Measurements from ENCODE around the gene NFIA.
"Not testable (repeated sequence)": the region's sequence is repeated elsewhere in the genome, so short reads cannot be mapped to it uniquely, and the experiment has no call there.

Gene NFIA

DNA sequence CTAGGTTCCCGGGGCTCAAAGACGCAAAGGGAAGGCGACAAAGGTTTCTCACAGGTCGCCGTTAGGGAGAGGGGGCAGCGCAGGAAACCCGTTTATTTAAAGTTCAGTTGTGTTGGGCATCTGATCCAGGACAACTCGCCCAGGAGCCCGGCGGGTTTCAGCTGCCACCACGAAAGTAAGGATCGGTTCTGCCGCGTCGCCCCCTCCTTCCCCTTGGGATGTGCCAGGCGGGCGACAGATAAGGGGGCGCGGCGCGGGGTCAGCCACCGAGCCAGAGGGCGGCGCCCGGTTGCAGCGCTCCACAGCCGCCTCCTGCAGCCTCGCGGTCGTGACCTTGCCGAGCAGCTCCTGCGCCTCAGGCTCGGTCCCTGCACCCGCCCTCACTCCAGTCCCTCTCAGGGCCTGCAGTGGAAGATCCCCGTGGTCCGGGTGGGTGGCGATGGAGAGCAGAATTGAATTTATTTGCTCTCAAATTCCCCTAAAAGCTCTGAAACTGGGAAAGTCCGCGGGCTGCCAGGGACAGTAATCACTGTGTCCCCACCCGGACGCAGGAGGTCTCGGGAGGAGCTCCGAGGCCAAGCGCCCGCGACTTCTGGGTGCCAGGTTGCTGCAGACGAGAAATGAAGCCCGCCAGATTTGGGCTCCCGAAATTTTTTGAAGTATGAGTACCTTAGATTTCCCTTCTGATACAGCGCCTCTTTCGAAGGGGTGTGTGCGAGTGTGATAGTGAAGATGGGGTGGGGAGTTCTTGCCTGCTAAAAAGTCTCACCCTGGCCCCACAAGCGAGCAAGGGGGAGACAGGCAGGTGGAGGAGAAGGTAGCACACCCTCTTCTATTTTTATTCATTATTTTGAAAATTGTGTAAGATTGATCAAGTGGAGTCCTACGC is 28.4 kb upstream of the NFIA start:
- no peak overlapping the region; the same call in 1 of the 2 replicates for H3K4me3 ChIP-seq (ENCODE audit: control insufficient read depth, low read depth, low read length)
- no peak for DNase-seq (ENCODE audit: low read depth)
- TF ChIP-seq, protein P1, sequence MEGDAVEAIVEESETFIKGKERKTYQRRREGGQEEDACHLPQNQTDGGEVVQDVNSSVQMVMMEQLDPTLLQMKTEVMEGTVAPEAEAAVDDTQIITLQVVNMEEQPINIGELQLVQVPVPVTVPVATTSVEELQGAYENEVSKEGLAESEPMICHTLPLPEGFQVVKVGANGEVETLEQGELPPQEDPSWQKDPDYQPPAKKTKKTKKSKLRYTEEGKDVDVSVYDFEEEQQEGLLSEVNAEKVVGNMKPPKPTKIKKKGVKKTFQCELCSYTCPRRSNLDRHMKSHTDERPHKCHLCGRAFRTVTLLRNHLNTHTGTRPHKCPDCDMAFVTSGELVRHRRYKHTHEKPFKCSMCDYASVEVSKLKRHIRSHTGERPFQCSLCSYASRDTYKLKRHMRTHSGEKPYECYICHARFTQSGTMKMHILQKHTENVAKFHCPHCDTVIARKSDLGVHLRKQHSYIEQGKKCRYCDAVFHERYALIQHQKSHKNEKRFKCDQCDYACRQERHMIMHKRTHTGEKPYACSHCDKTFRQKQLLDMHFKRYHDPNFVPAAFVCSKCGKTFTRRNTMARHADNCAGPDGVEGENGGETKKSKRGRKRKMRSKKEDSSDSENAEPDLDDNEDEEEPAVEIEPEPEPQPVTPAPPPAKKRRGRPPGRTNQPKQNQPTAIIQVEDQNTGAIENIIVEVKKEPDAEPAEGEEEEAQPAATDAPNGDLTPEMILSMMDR (IDR thresholded peaks at IDR 0.05; ENCODE audit: control insufficient read depth, insufficient read depth, low read depth, low read length, missing control alignments): no peak

DNA sequence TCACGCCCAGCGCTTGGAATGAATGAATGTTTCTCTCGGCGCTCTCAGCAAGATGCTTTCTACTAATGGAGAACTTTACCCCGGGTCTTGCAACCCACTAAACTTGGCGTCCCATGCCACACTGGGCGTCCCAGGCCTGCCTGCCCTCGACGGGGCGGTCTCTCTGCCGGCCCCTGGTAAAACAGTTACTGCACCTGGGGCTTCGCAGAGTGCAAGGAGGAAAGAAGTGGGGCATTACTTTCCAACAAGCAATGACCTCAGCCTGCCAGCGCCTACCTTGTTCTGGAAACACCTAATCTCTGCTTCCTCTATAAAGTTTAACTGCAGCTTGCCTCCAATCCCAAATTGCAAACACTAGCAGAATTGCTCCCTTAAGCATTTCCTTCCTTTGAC is 27.8 kb upstream of the NFIA start:
- TF ChIP-seq, protein P1 (IDR thresholded peaks at IDR 0.05; ENCODE audit: control insufficient read depth, insufficient read depth, low read depth, low read length, missing control alignments): no peak
- H3K4me3 ChIP-seq (ENCODE audit: control insufficient read depth, low read depth, low read length): no peak overlapping the region
- no peak for DNase-seq (ENCODE audit: low read depth)

DNA sequence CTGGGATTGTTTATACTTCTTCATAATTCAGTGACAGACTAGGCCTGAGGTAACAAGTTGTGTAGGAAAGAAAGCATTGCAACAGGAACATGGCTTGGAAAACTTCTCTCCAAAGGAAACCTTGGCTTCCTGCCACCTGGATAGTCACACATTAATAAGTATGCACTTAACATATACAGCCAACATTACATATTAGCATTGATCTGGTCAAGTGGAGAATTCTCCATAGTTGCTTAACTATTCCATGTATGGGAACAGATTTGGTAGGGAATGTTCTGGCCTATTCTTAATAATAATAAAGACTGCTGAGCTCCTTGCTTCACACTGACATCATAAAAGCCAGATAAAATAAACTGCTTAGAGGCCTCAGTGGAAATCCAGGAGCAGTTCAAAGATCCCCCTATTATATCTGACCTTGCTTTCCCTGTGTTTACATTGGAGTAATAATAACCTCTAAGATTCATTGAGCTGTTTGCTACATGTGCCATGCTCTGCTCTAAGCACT is 27.2 kb upstream of the NFIA start:
- H3K4me3 ChIP-seq (ENCODE audit: control insufficient read depth, low read depth, low read length): no peak overlapping the region
- no peak for DNase-seq (ENCODE audit: low read depth)
- TF ChIP-seq, protein P1 (IDR thresholded peaks at IDR 0.05; ENCODE audit: control insufficient read depth, insufficient read depth, low read depth, low read length, missing control alignments): no peak

DNA sequence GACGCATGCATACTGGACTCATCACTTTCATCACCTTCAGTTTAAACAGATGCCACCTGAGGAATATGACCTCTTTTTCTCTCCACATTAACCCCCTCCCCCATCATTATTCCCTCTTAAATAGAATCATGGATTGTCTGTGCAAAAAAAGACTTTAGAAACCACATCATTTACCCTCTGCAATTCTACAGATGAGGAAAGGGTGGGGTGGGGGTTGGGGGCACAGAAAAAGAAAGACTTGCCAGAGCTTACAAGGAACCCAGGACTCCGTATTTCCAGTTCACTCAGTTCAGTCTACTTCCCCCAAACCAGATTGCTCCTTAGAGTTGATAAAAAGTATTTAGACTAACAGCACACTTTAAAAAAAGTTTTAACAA is 26.2 kb upstream of the NFIA start:
- no peak for DNase-seq (ENCODE audit: low read depth)
- TF ChIP-seq, protein P1 (IDR thresholded peaks at IDR 0.05; ENCODE audit: control insufficient read depth, insufficient read depth, low read depth, low read length, missing control alignments): no peak
- no peak overlapping the region for H3K4me3 ChIP-seq (ENCODE audit: control insufficient read depth, low read depth, low read length)

DNA sequence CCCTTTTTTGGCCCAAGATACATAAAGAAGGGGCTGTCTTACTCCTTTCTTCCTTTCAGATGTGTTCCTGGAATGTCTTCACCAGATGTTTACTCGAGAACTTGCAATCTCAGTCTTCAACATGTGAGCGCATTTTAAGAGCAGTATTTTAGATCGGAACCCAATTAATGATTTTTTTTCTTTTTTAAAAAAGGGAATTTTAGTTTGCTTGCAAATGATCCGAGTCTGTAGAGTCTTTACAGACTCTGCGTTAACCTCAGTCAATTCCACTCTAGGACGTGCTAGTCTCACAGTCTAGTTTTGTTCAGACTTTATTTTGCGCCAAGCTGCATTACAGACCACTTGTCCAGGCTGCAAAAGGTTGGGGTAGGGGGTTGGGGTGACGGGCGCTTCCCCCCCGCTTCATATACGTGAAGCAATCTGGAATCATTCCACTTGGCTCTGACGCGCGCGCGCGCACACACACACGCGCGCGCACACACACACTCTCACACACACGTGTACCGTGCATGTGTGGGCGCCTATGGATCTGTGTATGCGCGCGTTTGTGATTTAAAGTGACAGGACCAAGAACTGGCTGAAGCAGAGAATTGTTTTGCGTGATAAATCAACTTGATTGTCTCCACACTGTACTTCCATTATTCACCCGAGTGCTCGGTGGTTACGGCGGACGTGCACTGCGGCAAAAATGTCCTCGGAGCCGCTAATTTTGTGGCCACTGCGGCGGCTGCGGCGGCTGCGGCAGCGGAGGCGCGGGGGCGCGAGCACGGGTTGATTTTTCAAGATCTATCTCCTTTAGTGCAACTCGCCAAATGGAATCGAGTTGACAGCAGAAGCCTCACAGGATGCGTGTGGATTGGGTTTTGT is 25.6 kb upstream of the NFIA start:
- peak overlapping the region; percentile 48 for H3K4me3 ChIP-seq (ENCODE audit: control insufficient read depth, low read depth, low read length)
- TF ChIP-seq, protein P1 (IDR thresholded peaks at IDR 0.05; ENCODE audit: control insufficient read depth, insufficient read depth, low read depth, low read length, missing control alignments): no peak
- DNase-seq (ENCODE audit: low read depth): no peak

DNA sequence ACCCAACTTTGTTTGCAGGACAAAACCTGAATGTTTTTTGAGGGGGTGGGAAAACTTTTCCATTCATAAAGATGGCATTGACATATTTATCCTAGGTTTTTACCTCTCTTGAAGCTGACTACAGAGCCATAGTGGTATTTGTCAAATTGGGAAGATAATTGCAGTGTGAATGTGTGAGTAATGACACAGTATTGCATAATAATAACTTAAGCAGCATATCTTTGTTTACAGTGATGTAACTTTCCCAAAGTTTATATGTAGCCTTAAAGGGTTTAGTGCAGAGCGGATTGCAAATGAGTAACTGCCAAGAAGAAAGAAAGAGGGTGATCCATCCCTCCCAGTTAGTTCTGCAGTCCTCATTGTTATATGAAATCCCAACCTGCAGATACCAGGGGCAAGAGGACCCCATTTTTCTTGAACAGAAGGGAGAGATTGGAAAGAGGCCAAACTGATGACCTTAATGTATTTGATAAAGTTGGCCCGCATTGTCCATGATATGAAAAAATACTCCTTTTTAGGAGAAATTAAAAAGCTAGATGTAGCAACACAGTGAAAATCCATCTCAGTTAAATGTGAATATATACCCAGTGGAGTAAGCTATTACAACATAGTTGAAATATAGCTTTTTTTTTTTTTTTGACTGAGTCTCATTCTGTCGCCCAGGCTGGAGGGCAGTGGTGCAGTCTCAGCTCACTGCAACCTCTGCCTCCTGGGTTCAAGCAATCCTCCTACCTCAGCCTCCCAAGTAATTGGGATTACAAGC is 23.7 kb upstream of the NFIA start:
- H3K4me3 ChIP-seq (ENCODE audit: control insufficient read depth, low read depth, low read length): no peak overlapping the region
- TF ChIP-seq, protein P1 (IDR thresholded peaks at IDR 0.05; ENCODE audit: control insufficient read depth, insufficient read depth, low read depth, low read length, missing control alignments): no peak
- no peak for DNase-seq (ENCODE audit: low read depth)

DNA sequence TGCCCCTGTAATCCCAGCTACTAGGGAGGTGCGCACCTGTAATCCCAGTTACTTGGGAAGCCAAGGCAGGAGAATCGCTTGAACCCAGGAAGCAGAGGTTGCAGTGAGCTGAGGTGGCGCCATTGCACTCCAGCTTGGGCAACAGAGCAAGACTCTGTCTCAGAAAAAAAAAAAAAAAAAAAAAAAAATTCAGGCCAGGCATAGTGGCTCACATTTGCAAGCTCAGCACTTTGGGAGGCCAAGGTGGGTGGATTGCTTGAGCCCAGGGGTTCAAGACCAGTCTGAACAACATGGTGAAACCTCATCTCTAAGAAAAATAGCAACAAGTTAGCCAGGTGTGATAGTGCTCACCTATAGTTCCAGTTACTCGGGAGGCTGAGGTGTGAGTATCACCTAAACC is 20.8 kb upstream of the NFIA start:
- DNase-seq (ENCODE audit: low read depth); H3K4me3 ChIP-seq (ENCODE audit: control insufficient read depth, low read depth, low read length): not testable (repeated sequence)
